Measurements from ENCODE around the gene TAS2R60.
A peak's percentile ranks its signal among the peaks of the same experiment; 100 is the strongest.
"Not testable (repeated sequence)": the region's sequence is repeated elsewhere in the genome, so short reads cannot be mapped to it uniquely, and the experiment has no call there.

Gene TAS2R60

GRCh38 chr7:143397710-143398530 is 45.3 kb upstream of the TAS2R60 start:
- TF ChIP-seq CTCF (IDR thresholded peaks at IDR 0.05; ENCODE audit: low read length, missing control alignments), result no peak
- H3K4me3 ChIP-seq (replicated peaks; ENCODE audit: low read depth, low read length), result no peak overlapping the region
- DNase-seq (ENCODE audit: low read depth), result no peak

GRCh38 chr7:143398616-143399015 is 44.6 kb upstream of the TAS2R60 start:
- no peak for TF ChIP-seq CTCF (IDR thresholded peaks at IDR 0.05; ENCODE audit: low read length, missing control alignments)
- no peak for DNase-seq (ENCODE audit: low read depth)
- H3K4me3 ChIP-seq (replicated peaks; ENCODE audit: low read depth, low read length), result no peak overlapping the region

GRCh38 chr7:143399151-143399550 is 44.1 kb upstream of the TAS2R60 start:
- TF ChIP-seq CTCF (IDR thresholded peaks at IDR 0.05; ENCODE audit: low read length, missing control alignments), result no peak
- no peak overlapping the region for H3K4me3 ChIP-seq (replicated peaks; ENCODE audit: low read depth, low read length)
- DNase-seq (ENCODE audit: low read depth), result no peak

GRCh38 chr7:143399642-143400041 is 43.6 kb upstream of the TAS2R60 start:
- H3K4me3 ChIP-seq (replicated peaks; ENCODE audit: low read depth, low read length), result no peak overlapping the region
- no peak for TF ChIP-seq CTCF (IDR thresholded peaks at IDR 0.05; ENCODE audit: low read length, missing control alignments)

GRCh38 chr7:143401265-143401664 is 42.0 kb upstream of the TAS2R60 start:
- no peak for DNase-seq (ENCODE audit: low read depth)
- no peak for TF ChIP-seq CTCF (IDR thresholded peaks at IDR 0.05; ENCODE audit: low read length, missing control alignments)
- H3K4me3 ChIP-seq (replicated peaks; ENCODE audit: low read depth, low read length), result no peak overlapping the region

More at GRCh38 chr7:143399642-143400041, 43.6 kb upstream of the TAS2R60 start:
- DNase-seq (ENCODE audit: low read depth), result no peak

- not testable (repeated sequence) for H3K4me3 ChIP-seq (replicated peaks; ENCODE audit: low read depth, low read length); DNase-seq (ENCODE audit: low read depth)
These were observed 41.0 kb upstream of the TAS2R60 start for GRCh38 chr7:143402233-143402632.

GRCh38 chr7:143405173-143406001 is 37.9 kb upstream of the TAS2R60 start:
- peak; percentile 56 for DNase-seq (ENCODE audit: low read depth)
- no peak for TF ChIP-seq CTCF (IDR thresholded peaks at IDR 0.05; ENCODE audit: low read length, missing control alignments)
- no peak overlapping the region for H3K4me3 ChIP-seq (replicated peaks; ENCODE audit: low read depth, low read length)

Measured in fibroblast of pulmonary artery (primary cell).